H1 (cell line): Measurements from ENCODE around the gene ZNF254. TPM values are rescaled to one million over a fixed set of nuclear protein-coding genes. Genes with fewer than 3 reads are reported as not detected.

ENCODE experiments used
- TAF1 ChIP-seq: IDR thresholded peaks from 2 replicates; pipeline ENCODE4 v1.6.1; 2011; ENCODE audit warnings: mild to moderate bottlenecking, low read depth, low read length
- polyA plus RNA-seq, 7 experiments: library from polyadenylated mRNA; depleted of rRNA in 3 of 7; stranded (reverse) in 5 of 7; unstranded in 2 of 7; fragments of >200 nt in 5 of 7; fragments of 200-250 nt in 2 of 7; gene quantifications; 1 replicate in 5 of 7; 2 replicates in 1 of 7; 4 replicates in 1 of 7; pipeline versions ENCODE4 v1.2.1 to v1.2.3, GENCODE V29; 2011 to 2013; ENCODE audit warnings: missing spikeins in 2 of 7, mixed read lengths in 2 of 7
- total RNA-seq: library from RNA; stranded (reverse); fragmentation: NEBNext Ultra II Directional; extraction: Animal tissue kit (Norgen Biotek cat#: 25700); gene quantifications from 2 replicates; pipeline ENCODE4 v1.2.1, GENCODE V29; 2021

The ZNF254 gene
- total and polyA plus RNA-seq, 2 of the 8 experiments (the other 6 are each of a cell fraction or from before 2014, with no cell fraction given) = 4.4 to 22.0 TPM

- peak; percentile 91 for TF ChIP-seq TAF1
These were observed at the start of gene ZNF254 (continued) for GRCh38 chr19:24086974-24087595.
